ENCODE results near the gene MRPL12. TPM values are rescaled to one million over a fixed set of nuclear protein-coding genes. Genes with fewer than 3 reads are reported as not detected.

MRPL12 gene
- total and polyA plus RNA-seq, 2 experiments from 2014 or later: 50.9 to 153 TPM

DNA sequence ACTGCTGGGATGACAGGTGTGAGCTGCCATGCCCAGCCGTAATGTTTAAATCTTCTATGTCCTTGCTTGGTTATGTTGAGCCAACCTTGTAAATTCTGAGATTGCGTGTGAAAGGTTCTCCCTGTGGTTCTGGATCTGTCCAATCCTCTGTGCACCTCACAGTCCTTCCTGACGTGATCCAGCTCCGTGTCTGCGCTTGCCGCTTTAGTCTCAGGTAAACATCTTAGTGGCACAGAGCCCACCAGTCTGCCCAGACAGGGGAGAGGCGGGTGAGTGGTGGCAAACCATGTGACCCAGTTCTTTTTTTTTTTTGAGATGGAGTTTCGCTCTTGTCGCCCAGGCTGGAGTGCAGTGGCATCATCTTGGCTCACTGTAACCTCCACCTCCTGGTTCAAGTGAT lies 22.8 kb downstream of the MRPL12 start:
- H3K4me3 Mint-ChIP-seq: no peak overlapping the region
- no peaks in the 10 kb centered on the region for H3K27me3 ChIP-seq (ENCODE audit: insufficient read depth)
- no peaks in the 10 kb centered on the region for H3K79me2 ChIP-seq (replicated peaks; ENCODE audit: insufficient read depth)
- ATAC-seq (no peak), DNase-seq (ENCODE audit: low spot score) (no peak)
- H3K36me3 ChIP-seq (ENCODE audit: insufficient read depth): no peaks in the 10 kb centered on the region
- H3F3A ChIP-seq (replicated peaks; ENCODE audit: low read depth): peaks cover 15% of the 10 kb centered on the region; the same call in 1 of the 2 replicates
- peaks cover 6% of the 10 kb centered on the region; the same call in 1 of the 2 replicates for H3K4me1 ChIP-seq (ENCODE audit: insufficient read depth)
- no peaks in the 10 kb centered on the region for H3K9me2 ChIP-seq (ENCODE audit: insufficient read depth)
- no peak overlapping the region for H3K27ac ChIP-seq (ENCODE audit: low read depth)
- peaks cover 12% of the 10 kb centered on the region for H3K27me3 Mint-ChIP-seq (ENCODE audit: insufficient read depth, low read depth, poor library complexity)
- H3K4me1 Mint-ChIP-seq: peaks cover 14% of the 10 kb centered on the region
- H3K9me3 Mint-ChIP-seq: no peaks in the 10 kb centered on the region
- H4K20me1 ChIP-seq (replicated peaks; ENCODE audit: insufficient read depth): no peaks in the 10 kb centered on the region
- no peak overlapping the region for H3K4me3 ChIP-seq
- no peaks in the 10 kb centered on the region for H3K36me3 Mint-ChIP-seq (ENCODE audit: low read depth)
- no peak overlapping the region for H2AFZ ChIP-seq
- no peak overlapping the region for H3K27ac Mint-ChIP-seq
- TF ChIP-seq JUNB (IDR thresholded peaks at IDR 0.05; ENCODE audit: unreplicated experiment) (no peak), ZNF331 (CRISPR knock-in tag; IDR thresholded peaks at IDR 0.05; ENCODE audit: low read depth) (no peak), ZNF114 (CRISPR knock-in tag; IDR thresholded peaks at IDR 0.05) (no peak), CREB1 (CRISPR knock-in tag; IDR thresholded peaks at IDR 0.05; ENCODE audit: low read depth) (no peak), STAT1 (IDR thresholded peaks at IDR 0.05; ENCODE audit: unreplicated experiment) (no peak), EZH2 (IDR thresholded peaks at IDR 0.05; ENCODE audit: low read depth, unreplicated experiment) (no peak), POLR2AphosphoS5 (IDR thresholded peaks at IDR 0.05; ENCODE audit: low read depth) (no peak), EZH2phosphoT487 (IDR thresholded peaks at IDR 0.05; ENCODE audit: unreplicated experiment) (no peak), NANOG (IDR thresholded peaks at IDR 0.05; ENCODE audit: borderline replicate concordance) (no peak)
- TF ChIP-seq, protein P1, sequence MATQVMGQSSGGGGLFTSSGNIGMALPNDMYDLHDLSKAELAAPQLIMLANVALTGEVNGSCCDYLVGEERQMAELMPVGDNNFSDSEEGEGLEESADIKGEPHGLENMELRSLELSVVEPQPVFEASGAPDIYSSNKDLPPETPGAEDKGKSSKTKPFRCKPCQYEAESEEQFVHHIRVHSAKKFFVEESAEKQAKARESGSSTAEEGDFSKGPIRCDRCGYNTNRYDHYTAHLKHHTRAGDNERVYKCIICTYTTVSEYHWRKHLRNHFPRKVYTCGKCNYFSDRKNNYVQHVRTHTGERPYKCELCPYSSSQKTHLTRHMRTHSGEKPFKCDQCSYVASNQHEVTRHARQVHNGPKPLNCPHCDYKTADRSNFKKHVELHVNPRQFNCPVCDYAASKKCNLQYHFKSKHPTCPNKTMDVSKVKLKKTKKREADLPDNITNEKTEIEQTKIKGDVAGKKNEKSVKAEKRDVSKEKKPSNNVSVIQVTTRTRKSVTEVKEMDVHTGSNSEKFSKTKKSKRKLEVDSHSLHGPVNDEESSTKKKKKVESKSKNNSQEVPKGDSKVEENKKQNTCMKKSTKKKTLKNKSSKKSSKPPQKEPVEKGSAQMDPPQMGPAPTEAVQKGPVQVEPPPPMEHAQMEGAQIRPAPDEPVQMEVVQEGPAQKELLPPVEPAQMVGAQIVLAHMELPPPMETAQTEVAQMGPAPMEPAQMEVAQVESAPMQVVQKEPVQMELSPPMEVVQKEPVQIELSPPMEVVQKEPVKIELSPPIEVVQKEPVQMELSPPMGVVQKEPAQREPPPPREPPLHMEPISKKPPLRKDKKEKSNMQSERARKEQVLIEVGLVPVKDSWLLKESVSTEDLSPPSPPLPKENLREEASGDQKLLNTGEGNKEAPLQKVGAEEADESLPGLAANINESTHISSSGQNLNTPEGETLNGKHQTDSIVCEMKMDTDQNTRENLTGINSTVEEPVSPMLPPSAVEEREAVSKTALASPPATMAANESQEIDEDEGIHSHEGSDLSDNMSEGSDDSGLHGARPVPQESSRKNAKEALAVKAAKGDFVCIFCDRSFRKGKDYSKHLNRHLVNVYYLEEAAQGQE (IDR thresholded peaks at IDR 0.05; ENCODE audit: unreplicated experiment): no peak
- TF ChIP-seq, protein P2, sequence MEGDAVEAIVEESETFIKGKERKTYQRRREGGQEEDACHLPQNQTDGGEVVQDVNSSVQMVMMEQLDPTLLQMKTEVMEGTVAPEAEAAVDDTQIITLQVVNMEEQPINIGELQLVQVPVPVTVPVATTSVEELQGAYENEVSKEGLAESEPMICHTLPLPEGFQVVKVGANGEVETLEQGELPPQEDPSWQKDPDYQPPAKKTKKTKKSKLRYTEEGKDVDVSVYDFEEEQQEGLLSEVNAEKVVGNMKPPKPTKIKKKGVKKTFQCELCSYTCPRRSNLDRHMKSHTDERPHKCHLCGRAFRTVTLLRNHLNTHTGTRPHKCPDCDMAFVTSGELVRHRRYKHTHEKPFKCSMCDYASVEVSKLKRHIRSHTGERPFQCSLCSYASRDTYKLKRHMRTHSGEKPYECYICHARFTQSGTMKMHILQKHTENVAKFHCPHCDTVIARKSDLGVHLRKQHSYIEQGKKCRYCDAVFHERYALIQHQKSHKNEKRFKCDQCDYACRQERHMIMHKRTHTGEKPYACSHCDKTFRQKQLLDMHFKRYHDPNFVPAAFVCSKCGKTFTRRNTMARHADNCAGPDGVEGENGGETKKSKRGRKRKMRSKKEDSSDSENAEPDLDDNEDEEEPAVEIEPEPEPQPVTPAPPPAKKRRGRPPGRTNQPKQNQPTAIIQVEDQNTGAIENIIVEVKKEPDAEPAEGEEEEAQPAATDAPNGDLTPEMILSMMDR (conservative IDR thresholded peaks at IDR 0.05; ENCODE audit: low read depth in 2 of 2): no peak
- TF ChIP-seq, protein P3, sequence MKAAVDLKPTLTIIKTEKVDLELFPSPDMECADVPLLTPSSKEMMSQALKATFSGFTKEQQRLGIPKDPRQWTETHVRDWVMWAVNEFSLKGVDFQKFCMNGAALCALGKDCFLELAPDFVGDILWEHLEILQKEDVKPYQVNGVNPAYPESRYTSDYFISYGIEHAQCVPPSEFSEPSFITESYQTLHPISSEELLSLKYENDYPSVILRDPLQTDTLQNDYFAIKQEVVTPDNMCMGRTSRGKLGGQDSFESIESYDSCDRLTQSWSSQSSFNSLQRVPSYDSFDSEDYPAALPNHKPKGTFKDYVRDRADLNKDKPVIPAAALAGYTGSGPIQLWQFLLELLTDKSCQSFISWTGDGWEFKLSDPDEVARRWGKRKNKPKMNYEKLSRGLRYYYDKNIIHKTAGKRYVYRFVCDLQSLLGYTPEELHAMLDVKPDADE (IDR thresholded peaks at IDR 0.05): no peak
- TF ChIP-seq, protein P4, sequence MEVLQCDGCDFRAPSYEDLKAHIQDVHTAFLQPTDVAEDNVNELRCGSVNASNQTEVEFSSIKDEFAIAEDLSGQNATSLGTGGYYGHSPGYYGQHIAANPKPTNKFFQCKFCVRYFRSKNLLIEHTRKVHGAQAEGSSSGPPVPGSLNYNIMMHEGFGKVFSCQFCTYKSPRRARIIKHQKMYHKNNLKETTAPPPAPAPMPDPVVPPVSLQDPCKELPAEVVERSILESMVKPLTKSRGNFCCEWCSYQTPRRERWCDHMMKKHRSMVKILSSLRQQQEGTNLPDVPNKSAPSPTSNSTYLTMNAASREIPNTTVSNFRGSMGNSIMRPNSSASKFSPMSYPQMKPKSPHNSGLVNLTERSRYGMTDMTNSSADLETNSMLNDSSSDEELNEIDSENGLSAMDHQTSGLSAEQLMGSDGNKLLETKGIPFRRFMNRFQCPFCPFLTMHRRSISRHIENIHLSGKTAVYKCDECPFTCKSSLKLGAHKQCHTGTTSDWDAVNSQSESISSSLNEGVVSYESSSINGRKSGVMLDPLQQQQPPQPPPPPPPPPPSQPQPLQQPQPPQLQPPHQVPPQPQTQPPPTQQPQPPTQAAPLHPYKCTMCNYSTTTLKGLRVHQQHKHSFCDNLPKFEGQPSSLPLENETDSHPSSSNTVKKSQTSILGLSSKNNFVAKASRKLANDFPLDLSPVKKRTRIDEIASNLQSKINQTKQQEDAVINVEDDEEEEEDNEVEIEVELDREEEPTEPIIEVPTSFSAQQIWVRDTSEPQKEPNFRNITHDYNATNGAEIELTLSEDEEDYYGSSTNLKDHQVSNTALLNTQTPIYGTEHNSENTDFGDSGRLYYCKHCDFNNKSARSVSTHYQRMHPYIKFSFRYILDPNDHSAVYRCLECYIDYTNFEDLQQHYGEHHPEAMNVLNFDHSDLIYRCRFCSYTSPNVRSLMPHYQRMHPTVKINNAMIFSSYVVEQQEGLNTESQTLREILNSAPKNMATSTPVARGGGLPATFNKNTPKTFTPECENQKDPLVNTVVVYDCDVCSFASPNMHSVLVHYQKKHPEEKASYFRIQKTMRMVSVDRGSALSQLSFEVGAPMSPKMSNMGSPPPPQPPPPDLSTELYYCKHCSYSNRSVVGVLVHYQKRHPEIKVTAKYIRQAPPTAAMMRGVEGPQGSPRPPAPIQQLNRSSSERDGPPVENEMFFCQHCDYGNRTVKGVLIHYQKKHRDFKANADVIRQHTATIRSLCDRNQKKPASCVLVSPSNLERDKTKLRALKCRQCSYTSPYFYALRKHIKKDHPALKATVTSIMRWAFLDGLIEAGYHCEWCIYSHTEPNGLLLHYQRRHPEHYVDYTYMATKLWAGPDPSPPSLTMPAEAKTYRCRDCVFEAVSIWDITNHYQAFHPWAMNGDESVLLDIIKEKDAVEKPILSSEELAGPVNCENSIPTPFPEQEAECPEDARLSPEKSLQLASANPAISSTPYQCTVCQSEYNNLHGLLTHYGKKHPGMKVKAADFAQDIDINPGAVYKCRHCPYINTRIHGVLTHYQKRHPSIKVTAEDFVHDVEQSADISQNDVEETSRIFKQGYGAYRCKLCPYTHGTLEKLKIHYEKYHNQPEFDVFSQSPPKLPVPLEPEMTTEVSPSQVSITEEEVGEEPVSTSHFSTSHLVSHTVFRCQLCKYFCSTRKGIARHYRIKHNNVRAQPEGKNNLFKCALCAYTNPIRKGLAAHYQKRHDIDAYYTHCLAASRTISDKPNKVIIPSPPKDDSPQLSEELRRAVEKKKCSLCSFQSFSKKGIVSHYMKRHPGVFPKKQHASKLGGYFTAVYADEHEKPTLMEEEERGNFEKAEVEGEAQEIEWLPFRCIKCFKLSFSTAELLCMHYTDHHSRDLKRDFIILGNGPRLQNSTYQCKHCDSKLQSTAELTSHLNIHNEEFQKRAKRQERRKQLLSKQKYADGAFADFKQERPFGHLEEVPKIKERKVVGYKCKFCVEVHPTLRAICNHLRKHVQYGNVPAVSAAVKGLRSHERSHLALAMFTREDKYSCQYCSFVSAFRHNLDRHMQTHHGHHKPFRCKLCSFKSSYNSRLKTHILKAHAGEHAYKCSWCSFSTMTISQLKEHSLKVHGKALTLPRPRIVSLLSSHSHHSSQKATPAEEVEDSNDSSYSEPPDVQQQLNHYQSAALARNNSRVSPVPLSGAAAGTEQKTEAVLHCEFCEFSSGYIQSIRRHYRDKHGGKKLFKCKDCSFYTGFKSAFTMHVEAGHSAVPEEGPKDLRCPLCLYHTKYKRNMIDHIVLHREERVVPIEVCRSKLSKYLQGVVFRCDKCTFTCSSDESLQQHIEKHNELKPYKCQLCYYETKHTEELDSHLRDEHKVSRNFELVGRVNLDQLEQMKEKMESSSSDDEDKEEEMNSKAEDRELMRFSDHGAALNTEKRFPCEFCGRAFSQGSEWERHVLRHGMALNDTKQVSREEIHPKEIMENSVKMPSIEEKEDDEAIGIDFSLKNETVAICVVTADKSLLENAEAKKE (CRISPR knock-in tag; IDR thresholded peaks at IDR 0.05): no peak
- H3K4me2 ChIP-seq: no peak overlapping the region

Measured in GM23338 (cell line).